ENCODE results near the gene ERN1.

Gene ERN1

GRCh38 chr17:64063088-64063487 lies 66.9 kb downstream of the ERN1 start:
- DNase-seq (ENCODE audit: low read depth in 4 of 4, low spot score in 1 of 4): no peak

- no peak for DNase-seq (ENCODE audit: low read depth in 4 of 4, low spot score in 1 of 4)
Observed at GRCh38 chr17:64061178-64061898, 68.6 kb downstream of the ERN1 start.

- no peak for DNase-seq (ENCODE audit: low read depth in 4 of 4, low spot score in 1 of 4)
Observed at GRCh38 chr17:64060331-64060730, 69.6 kb downstream of the ERN1 start.

- DNase-seq (ENCODE audit: low read depth in 4 of 4, low spot score in 1 of 4): no peak
Observed at GRCh38 chr17:64059756-64060155, 70.2 kb downstream of the ERN1 start.

GRCh38 chr17:64058621-64059020 lies 71.3 kb downstream of the ERN1 start:
- DNase-seq (ENCODE audit: low read depth in 4 of 4, low spot score in 1 of 4): no peak

- DNase-seq (ENCODE audit: low read depth in 4 of 4, low spot score in 1 of 4): no peak
Observed at GRCh38 chr17:64057701-64058263, 72.2 kb downstream of the ERN1 start.

GRCh38 chr17:64056269-64057005 lies 73.5 kb downstream of the ERN1 start:
- DNase-seq (ENCODE audit: low read depth in 4 of 4, low spot score in 1 of 4): no peak

GRCh38 chr17:64055183-64056142 lies 74.5 kb downstream of the ERN1 start:
- DNase-seq (ENCODE audit: low read depth in 4 of 4, low spot score in 1 of 4): no peak

- DNase-seq (ENCODE audit: low read depth in 4 of 4, low spot score in 1 of 4): no peak
Observed at GRCh38 chr17:64054304-64054703, 75.6 kb downstream of the ERN1 start.

- DNase-seq (ENCODE audit: low read depth in 4 of 4, low spot score in 1 of 4): no peak
Observed at GRCh38 chr17:64053101-64053500, 76.8 kb downstream of the ERN1 start.

GRCh38 chr17:64051153-64051552 lies 78.8 kb downstream of the ERN1 start:
- no peak for DNase-seq (ENCODE audit: low read depth in 4 of 4, low spot score in 1 of 4)

- no peak for DNase-seq (ENCODE audit: low read depth in 4 of 4, low spot score in 1 of 4)
Observed at GRCh38 chr17:64048805-64049204, 81.1 kb downstream of the ERN1 start.

- DNase-seq (ENCODE audit: low read depth in 4 of 4, low spot score in 1 of 4): no peak
Observed at GRCh38 chr17:64045176-64045575, 84.8 kb downstream of the ERN1 start.

GRCh38 chr17:64042700-64043485 lies 87.1 kb downstream of the ERN1 start:
- no peak for DNase-seq (ENCODE audit: low read depth in 4 of 4, low spot score in 1 of 4)

- no peak for DNase-seq (ENCODE audit: low read depth in 4 of 4, low spot score in 1 of 4)
Observed at GRCh38 chr17:64041912-64042311, 88.0 kb downstream of the ERN1 start.

- DNase-seq (ENCODE audit: low read depth in 4 of 4, low spot score in 1 of 4): no peak
Observed at GRCh38 chr17:64040206-64040605, 89.7 kb downstream of the ERN1 start.

GRCh38 chr17:64039106-64039400 lies 90.9 kb downstream of the ERN1 start:
- DNase-seq (ENCODE audit: low read depth in 4 of 4, low spot score in 1 of 4): no peak

GRCh38 chr17:64038331-64039105 lies 91.4 kb downstream of the ERN1 start:
- DNase-seq (ENCODE audit: low read depth in 4 of 4, low spot score in 1 of 4): no peak

- no peak for DNase-seq (ENCODE audit: low read depth in 4 of 4, low spot score in 1 of 4)
Observed at GRCh38 chr17:64037802-64038201, 92.1 kb downstream of the ERN1 start.

GRCh38 chr17:64037180-64037579 lies 92.8 kb downstream of the ERN1 start:
- DNase-seq (ENCODE audit: low read depth in 4 of 4, low spot score in 1 of 4): no peak
